HepG2 (cell line): ENCODE data around the gene SLIT3.

Experiments used
- BRD4 ChIP-seq: sonication (generic); formaldehyde crosslinking; IDR thresholded peaks from 2 replicates; pipeline ENCODE4 v1.4.0; 2020; ENCODE audit warnings: missing genetic modification reagents
- DNMT1 ChIP-seq: sonication (generic); formaldehyde crosslinking; IDR thresholded peaks from 2 replicates; pipeline ENCODE4 v1.5.1; 2020; ENCODE audit warnings: mild to moderate bottlenecking, missing genetic modification reagents
- FOXA1 ChIP-seq, 2 experiments: fragments of 450-650 bp in 1 of 2; sonication (generic) in 1 of 2; formaldehyde crosslinking in 1 of 2; IDR thresholded peaks; 2 replicates each; pipeline versions ENCODE4 v1.4.0 to v1.6.1; 2016 to 2020; ENCODE audit warnings: missing genetic modification reagents in 1 of 2
- NFE2L2 ChIP-seq: fragments of 150-350 bp; IDR thresholded peaks from 2 replicates; pipeline ENCODE4 v1.6.1; 2014; ENCODE audit warnings: low read length
- POLR2AphosphoS5 ChIP-seq: IDR thresholded peaks from 2 replicates; pipeline ENCODE4 v1.6.1; 2012; ENCODE audit warnings: low read depth, low read length
- ZNF24 ChIP-seq: fragments of 450-650 bp; IDR thresholded peaks from 2 replicates; pipeline ENCODE4 v1.6.1; 2017; ENCODE audit warnings: antibody characterized with exemption, mild to moderate bottlenecking
- TF ChIP-seq, protein P1 (sequence below): sonication (generic); formaldehyde crosslinking; IDR thresholded peaks from 2 replicates; pipeline ENCODE4 v1.4.0; 2020; ENCODE audit warnings: missing genetic modification reagents
- TF ChIP-seq, protein P2 (sequence below): sonication (generic); formaldehyde crosslinking; IDR thresholded peaks from 2 replicates; pipeline ENCODE4 v1.5.0; 2020; ENCODE audit warnings: mild to moderate bottlenecking, missing genetic modification reagents, moderate library complexity

DNA sequence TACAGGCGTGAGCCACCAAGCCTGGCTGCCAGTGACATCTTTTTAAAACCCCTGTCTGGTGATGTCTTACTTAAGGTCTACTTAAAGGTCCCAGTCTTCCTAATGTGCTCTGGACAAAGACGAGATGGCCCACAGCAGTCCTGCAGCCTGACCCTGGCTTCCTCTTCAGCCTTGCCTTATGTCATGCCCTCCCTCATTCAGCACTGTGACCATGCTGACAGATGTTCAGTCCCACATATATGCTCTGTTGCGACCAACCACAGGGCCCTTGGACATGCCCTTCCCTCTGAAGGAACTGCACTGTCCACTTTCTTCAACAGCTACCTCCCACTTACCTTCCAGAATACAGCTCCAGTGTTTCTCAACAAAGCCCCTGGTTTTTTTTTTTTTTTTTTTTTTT, 548.9 kb downstream of the SLIT3 start:
- TF ChIP-seq NFE2L2 (no peak), DNMT1 (CRISPR knock-in tag) (no peak), BRD4 (no peak), FOXA1 (IDR thresholded peaks at IDR 0.05) (no peak), FOXA1 (CRISPR knock-in tag; IDR thresholded peaks at IDR 0.05) (no peak), POLR2AphosphoS5 (no peak), ZNF24 (no peak)
- TF ChIP-seq, protein P1, sequence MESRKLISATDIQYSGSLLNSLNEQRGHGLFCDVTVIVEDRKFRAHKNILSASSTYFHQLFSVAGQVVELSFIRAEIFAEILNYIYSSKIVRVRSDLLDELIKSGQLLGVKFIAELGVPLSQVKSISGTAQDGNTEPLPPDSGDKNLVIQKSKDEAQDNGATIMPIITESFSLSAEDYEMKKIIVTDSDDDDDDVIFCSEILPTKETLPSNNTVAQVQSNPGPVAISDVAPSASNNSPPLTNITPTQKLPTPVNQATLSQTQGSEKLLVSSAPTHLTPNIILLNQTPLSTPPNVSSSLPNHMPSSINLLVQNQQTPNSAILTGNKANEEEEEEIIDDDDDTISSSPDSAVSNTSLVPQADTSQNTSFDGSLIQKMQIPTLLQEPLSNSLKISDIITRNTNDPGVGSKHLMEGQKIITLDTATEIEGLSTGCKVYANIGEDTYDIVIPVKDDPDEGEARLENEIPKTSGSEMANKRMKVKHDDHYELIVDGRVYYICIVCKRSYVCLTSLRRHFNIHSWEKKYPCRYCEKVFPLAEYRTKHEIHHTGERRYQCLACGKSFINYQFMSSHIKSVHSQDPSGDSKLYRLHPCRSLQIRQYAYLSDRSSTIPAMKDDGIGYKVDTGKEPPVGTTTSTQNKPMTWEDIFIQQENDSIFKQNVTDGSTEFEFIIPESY (CRISPR knock-in tag) = no peak
- TF ChIP-seq, protein P2, sequence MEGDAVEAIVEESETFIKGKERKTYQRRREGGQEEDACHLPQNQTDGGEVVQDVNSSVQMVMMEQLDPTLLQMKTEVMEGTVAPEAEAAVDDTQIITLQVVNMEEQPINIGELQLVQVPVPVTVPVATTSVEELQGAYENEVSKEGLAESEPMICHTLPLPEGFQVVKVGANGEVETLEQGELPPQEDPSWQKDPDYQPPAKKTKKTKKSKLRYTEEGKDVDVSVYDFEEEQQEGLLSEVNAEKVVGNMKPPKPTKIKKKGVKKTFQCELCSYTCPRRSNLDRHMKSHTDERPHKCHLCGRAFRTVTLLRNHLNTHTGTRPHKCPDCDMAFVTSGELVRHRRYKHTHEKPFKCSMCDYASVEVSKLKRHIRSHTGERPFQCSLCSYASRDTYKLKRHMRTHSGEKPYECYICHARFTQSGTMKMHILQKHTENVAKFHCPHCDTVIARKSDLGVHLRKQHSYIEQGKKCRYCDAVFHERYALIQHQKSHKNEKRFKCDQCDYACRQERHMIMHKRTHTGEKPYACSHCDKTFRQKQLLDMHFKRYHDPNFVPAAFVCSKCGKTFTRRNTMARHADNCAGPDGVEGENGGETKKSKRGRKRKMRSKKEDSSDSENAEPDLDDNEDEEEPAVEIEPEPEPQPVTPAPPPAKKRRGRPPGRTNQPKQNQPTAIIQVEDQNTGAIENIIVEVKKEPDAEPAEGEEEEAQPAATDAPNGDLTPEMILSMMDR = no peak
